Activated CD4-positive, alpha-beta T cell treated with anti-CD3 and anti-CD28 coated beads, Interleukin-2, amount 50 U/mL, for 48 hours (primary cell): ENCODE data around the gene CKAP4.

Experiments
- DNase-seq, 2 experiments: peaks; one replicate each; pipeline ENCODE4 v3.0.0-alpha.2; 2020

CKAP4 gene

GRCh38 chr12:106195621-106196027, 52.2 kb downstream of the CKAP4 start:
- DNase-seq = no peak

DNA sequence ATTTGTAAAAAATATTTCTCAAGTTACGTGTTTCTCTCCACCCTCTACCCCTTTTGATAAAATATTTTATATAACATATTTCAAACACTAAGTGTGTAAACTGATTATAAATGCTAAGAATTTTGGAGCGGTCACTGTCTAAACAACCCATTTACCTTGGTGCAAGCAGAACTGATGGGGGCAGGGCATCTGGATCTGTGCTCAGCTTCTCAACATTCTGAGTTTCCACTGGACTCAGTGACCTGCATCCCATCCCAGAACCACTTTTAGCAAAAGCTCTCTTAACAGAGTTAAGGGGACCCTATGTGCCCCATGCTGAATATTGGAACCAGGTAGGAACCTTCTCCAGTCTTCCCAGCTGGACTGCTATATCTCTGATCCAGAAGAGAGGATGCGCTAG, 53.5 kb downstream of the CKAP4 start:
- no peak for DNase-seq

- no peak for DNase-seq
Measured at GRCh38 chr12:106193394-106194215, 54.2 kb downstream of the CKAP4 start.

- DNase-seq = no peak
Measured at GRCh38 chr12:106192659-106193393, 55.0 kb downstream of the CKAP4 start.

- DNase-seq = no peak
Measured at GRCh38 chr12:106190581-106190980, 57.2 kb downstream of the CKAP4 start.

GRCh38 chr12:106189341-106189740, 58.5 kb downstream of the CKAP4 start:
- DNase-seq = no peak

GRCh38 chr12:106188256-106188655, 59.6 kb downstream of the CKAP4 start:
- DNase-seq = no peak
